ENCODE data around the gene GPR37.

DNA sequence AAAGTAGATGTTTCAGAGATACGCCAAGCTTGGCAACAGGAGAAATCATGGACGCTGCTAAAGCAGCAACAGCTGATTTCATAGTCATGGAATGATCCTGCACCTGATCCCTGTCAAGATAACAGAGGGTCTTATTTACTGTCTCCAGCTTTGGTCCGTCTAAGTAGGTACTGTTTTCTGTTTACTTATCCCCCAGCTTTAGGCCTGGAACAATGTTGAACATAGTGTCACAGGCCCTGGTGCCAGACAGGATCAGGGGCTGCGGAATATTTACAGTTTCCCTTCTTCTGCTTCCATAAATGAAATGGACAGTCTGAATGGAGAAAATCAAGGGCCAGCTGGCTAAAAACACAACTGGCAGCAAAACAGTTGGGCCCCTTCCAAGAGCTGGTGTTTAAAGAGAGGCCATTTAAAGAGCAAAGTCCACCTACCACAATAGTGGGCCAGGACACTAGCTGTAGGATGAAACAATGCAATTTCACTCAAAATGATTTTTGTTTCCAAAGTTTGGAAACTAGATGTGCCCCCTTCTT lies 2.9 kb downstream of the GPR37 start:
- TF ChIP-seq, protein P1, sequence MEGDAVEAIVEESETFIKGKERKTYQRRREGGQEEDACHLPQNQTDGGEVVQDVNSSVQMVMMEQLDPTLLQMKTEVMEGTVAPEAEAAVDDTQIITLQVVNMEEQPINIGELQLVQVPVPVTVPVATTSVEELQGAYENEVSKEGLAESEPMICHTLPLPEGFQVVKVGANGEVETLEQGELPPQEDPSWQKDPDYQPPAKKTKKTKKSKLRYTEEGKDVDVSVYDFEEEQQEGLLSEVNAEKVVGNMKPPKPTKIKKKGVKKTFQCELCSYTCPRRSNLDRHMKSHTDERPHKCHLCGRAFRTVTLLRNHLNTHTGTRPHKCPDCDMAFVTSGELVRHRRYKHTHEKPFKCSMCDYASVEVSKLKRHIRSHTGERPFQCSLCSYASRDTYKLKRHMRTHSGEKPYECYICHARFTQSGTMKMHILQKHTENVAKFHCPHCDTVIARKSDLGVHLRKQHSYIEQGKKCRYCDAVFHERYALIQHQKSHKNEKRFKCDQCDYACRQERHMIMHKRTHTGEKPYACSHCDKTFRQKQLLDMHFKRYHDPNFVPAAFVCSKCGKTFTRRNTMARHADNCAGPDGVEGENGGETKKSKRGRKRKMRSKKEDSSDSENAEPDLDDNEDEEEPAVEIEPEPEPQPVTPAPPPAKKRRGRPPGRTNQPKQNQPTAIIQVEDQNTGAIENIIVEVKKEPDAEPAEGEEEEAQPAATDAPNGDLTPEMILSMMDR (IDR thresholded peaks at IDR 0.05 in 2 of 3, conservative IDR thresholded peaks at IDR 0.05 in 1 of 3; ENCODE audit: control insufficient read depth in 2 of 3, extremely low read depth in 1 of 3, insufficient read depth in 1 of 3, low read depth in 3 of 3, low read length in 3 of 3) = no peak
- TF ChIP-seq NRF1 (conservative IDR thresholded peaks at IDR 0.05; ENCODE audit: low read depth, low read length) = no peak
- TF ChIP-seq PBX3 (IDR thresholded peaks at IDR 0.05; ENCODE audit: insufficient replicate concordance, low read depth, low read length) = no peak
- TF ChIP-seq ZNF384 (IDR thresholded peaks at IDR 0.05; ENCODE audit: borderline replicate concordance, low read depth, low read length) = no peak
- TF ChIP-seq MAX (IDR thresholded peaks at IDR 0.05; ENCODE audit: low read depth, low read length) = no peak
- TF ChIP-seq EZH2 (IDR thresholded peaks at IDR 0.05; ENCODE audit: borderline replicate concordance, control insufficient read depth, low read depth, low read length) = no peak
- no peak for TF ChIP-seq CREB1 (IDR thresholded peaks at IDR 0.05; ENCODE audit: low read depth)
- TF ChIP-seq SMC3 (IDR thresholded peaks at IDR 0.05; ENCODE audit: borderline replicate concordance, low read length) = no peak

Measured in GM12878 (cell line).